NCI-H526 (cell line): ENCODE data around the gene CFAP46.
A peak's percentile ranks its signal among the peaks of the same experiment; 100 is the strongest.
"Not testable (repeated sequence)": the region's sequence is repeated elsewhere in the genome, so short reads cannot be mapped to it uniquely, and the experiment has no call there.

Source experiments
- DNase-seq, 2 experiments: peaks; one replicate each; lab custom pipeline; 2025; lab: John Stamatoyannopoulos, UW

The CFAP46 gene

DNA sequence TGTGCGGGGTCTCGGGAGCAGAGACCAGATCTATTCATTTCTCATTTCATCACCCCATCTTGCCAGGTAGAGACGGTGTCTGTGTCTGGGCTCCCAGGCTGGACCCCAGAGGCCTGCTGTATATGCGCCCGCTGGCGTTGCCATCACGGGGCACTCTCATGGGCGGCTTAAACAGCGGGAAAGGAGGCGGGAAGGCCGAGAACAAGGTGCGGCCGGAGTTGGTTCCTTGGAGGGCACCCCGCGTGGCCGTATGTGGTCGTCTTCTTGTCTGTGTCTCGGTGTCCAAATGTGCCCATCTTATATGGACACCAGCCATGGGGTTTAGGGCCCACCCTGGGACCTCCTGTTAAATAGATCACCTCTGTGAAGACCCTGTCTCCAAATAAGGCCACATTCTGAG, 2.1 kb upstream of the CFAP46 start:
- no peak for DNase-seq

DNA sequence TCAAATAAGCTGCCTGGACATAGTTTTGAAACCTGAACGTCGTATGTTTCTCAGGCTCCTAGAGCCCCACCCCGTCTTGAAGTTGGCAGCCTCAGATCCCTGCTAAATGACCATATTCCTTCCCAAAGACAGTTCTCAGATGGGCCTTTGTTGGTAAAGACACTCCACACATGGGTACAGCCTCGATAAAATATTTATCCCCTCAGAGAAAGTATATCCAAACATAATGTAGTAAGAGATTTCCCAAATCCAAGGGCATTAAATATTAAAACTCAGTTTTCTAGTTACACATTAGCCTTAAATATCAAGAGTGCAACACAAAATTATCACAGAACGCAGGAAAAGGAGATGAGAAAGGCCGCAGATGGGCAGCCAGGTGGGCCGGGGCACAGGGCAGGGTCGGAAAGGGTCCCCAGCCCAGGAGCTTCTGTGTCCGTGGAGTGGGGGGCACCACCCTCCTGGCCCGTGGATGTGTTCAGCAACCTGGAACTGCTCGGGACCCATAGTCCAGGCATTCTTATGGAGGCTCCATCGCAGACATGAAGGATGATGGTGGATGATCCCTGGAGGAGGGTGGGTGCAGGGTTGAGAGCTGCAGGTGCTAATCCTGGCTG, 1.5 kb upstream of the CFAP46 start:
- DNase-seq: no peak

DNA sequence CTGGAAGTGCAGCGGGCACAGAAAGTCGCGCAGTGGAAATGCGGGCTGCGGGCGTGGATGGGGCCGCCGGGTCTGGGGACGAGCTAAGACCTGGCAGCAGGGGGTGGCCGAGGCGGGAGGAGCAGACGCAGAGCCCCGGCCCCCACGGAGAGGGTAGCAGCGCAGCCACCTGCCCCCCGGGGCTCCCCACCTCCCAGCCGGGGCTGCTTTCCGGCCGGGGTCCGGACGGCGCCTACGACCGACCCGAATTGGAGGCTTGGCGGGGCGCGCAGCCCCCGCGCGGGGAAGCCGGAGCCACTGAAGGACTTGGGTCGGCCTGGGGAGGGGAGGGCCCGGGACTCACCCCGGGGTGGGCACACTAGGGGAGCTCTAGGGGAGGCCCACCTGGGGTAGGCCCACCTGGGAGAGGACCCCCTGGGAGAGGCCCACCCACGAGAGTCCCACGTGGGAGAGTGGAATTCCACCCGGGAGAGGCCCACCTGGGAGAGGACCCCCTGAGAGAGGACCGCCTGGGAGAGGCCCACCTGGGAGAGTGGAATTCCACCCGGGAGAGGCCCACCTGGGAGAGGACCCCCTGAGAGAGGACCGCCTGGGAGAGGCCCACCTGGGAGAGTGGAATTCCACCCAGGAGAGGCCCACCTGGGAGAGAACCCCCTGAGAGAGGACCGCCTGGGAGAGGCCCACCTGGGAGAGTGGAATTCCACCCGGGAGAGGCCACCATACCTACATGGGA, 854 bp upstream of the CFAP46 start:
- DNase-seq: no peak

DNA sequence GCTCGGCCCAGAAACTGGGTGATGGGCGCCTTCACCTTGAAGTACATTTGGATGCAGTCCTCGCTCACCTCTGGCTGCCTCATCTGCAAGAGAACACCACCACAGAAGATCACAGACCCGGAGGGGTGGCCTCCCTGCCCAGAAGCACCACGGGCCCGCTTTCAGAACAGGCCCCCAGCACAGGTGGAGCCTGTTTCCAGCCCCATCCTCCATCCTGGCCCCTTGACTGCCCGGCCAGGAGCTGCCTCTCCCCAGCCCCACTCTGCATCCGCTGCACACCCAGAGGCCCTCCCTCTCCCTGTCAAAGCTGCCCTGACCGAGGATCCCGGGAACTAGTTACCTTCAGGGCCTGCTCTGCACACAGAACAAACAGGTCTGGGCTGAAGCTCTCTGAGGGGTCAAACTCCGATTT, 724 bp downstream of the CFAP46 start:
- DNase-seq: no peak

DNA sequence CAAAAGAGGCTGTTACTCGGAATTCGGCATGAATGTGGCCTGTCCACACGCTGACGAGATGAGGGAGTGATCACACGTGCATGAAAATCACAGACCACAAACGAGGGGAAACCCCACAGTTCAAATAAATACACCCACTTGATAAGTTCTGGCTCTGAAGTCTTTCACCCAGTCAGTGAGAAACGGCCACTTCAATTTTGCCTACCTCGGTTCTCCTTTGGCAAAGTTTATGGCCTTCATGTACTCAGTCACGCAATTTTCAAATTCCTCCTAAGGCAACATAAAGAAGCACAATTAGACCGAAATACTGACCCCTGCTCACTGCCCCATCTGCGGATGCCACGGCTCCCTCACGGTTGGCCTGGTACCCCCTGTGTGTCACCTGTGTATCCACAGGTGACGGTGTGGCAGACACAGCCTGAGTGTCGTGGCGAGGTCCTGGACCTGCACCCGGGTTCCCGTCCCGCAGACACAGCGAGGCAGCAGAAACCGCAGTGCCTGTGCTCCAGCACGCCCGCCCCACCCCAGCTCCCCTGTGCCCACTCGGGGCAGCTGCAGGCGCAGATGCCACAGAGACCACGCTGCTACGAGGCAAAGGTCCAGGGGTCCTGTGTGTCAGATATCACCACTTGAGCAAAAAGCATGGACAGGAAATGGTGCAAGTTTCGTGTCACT, 1.4 kb downstream of the CFAP46 start:
- no peak for DNase-seq

DNA sequence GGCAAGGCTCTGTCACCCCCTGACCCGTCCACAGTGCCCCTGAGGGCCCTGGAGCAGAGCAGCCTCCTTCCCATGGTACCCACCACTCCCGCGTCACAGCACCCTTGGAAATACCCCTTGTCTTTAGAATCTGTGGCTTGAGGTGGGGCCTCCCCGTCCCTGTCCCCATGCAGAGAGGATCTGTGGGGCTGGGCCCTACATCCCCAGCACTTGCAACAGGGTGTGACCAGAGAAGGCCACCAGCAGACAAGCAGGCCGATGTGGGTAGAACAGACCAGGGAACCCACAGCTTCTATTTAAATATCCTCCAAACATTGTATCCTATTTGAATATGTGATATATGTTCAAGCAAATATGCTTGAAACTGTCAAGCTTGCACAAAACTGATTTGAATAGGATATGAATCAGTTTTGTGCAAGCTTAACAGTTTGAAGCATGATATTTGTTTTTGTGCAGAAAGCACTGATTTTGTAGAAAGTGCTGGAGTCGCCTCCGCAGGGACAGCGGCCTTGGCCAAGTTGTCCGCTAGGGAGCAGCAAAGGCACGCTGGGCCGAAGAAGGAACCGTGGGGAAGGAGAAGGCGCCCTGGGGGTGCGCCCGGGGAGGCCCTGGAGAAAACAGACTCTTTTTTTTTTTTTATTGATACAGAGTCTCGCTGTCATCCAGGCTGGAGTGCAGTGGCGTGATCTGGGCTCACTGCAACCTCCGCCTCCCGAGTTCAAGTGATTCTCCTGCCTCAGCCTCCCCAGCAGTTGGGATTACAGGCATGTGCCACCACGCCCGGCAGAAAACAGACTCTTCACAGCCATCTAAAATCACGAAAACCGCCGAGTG, 2.2 kb downstream of the CFAP46 start:
- peak in 1 of 2 experiments; percentile 33 for DNase-seq

DNA sequence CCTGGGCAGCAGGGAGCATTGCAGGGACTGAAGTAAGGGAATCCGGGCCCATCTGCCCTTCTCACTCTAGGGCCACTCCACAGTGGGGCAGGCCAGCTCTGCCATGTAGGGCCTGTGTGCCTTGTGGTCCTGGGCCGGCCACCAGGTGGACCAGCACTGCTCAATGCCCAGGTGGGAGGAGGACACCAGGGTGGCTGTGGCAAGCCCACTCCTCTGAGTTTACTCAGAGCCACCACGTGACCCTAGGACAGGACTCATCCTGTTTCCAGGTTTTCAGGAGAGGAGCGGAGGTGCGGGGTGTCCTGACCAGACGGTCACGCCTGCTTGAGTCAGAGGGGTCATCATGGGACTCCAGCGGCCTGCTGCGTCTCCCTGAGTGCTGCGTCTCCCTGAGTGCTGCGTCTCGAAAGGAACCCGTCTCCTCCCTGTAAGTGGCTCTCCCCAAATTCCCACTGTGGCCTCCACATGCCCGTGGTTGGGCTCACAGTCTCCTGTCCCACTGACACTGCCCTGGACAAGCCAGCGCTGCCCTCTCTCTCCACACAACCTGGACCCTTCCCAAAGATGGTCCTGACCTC, 2.9 kb downstream of the CFAP46 start:
- no peak for DNase-seq

DNA sequence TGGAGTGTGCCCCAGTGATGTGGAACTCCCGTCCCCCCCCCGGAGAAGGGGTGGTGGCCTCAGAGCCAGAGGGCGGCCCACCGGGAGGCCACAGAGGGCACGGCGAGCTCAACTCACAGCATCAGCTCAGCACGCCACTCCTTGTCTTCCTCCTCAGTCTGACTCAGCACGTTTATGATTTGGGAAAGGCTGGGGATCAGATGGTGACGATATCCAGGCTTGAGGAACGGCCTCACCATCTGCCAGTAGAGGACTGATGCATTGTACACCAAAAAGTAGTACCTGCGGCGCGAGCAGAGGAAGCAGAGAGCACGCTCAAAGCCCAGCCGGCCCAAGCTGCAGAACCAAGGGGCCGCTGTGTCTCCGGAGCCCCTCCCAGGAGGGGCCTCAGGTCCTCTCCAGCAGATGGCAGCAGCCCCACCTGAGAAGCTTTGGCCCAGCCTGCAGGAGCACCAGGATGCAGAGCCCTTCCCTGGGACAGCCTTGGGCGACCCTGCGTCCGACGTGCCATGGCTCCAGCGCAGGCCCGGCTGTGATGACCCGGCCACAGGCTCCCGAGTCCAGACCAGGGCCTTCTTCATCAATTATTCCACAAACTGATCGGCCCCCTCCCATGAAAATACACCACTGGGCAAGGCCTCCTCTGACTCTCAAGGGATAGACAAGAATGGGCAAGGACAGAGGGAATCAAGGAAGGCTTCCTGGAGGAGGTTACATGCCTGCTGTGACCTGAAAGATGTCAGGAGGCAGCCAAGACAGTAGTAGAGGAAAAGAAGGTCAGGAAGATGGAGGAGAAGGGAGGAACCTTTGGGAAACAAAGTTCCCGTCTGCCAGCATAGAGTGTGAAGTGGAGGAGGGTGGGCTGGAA, 3.7 kb downstream of the CFAP46 start:
- DNase-seq: peak in 1 of 2 experiments; percentile 57

DNA sequence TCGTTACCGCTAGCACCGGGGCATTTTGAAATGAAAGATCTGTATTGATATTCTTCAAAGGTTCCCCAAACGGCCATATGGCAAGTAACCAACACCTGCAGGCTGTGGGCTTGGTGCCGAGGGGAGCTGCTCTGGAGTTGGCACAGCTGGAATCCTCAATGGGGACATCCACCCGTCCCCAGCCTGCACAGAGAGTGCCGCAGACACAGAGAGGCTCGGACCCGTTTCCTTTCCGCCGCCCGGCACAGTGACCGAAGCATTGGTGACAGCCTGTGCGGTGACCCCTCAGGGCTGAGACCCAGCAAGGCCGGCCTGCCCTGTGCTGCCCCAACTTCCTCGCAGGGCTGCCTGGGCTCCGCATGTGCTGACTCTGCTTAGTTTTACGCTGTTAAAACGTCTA, 4.5 kb downstream of the CFAP46 start:
- no peak for DNase-seq

DNA sequence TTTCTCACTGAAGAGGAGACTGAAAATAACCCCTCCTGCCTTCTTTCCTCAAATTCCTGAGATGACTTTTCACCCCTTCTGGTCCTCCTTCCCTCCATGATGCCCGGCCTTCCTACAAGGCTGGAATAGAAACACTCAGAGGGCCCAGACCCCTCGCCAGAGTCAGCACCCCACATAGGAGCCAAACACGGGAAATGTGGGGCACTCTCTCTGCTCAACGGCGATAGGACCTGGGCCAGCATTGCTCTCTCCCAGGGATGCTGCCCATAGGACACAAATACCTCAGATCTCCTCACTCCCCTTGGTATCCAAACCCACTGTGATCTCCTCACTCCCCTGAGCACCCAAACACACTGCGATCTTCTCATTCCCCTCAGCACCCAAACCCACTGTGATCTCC, 7.4 kb downstream of the CFAP46 start:
- no peak for DNase-seq

DNA sequence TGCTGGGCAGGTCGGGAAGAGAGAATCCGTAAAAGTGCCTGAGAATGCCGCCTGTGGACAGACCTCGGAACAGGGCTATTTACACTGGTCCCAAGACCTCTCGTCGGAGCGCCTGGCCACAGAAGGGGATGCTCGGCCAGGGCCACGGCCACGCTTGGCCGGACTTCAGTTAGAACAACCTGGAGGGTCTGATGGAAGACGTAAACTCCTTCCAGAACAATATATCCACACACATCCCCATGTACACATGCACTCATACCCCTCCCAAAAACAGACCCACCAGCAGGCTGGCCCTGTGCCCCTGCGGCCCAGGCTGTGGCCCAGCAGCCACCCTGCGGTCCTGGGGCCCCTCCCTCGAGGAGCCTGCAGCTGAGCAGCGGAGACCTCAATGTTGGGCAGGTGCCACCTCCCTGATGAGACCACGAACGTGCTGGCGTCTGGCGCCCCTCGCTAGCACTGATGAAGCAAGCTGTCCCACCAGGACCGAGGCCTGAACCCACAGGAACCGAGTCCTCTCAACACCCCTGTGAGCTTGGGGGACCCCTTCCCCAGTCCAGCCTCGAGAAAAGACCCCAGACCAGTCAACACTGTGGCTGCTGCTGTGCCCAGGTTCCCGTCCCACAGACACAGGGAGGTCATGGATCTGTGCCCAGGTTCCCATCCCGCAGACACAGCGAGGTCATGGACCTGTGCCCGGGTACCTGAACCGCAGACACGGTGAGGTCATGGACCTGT, 8.9 kb downstream of the CFAP46 start:
- no peak for DNase-seq

DNA sequence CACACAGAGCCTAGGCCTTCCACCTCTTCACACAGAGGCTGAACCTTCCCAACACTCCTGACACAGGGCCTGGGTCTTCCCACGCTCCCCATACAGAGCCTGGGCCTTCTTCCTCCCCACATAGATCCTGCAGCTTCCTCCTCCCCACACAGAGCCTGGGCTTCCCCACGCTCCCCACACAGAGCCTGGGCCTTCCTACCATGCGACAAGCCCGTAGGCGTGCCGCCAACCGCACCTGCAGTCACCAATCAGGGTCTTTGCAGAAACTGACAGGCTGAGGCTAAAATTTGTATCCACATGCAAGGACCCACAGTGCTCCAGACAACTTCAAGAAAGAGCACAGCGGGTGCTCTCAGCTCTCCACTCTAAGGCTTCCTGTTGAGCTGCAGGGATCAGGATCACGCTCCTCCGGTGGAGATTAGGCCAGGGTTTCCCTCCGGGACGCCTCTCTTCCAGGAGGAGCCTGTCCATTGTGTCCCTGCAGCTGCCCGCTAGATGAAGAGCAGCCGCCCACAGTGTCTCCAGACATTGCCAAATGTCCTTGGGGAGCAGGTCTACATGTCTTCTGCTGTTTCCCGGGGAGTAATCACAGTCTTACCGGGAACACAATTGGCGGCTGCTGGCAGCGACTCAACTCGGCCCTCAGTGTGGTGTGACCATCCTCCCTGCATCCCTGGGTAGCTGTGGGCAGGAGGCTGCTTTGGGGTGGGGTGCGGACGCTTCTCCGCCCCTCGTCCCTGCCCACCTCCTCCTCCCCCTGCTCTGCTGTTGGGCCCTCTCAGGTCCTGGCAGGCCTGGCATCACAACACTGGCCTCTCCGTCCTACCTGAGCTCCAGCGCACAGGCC, 9.7 kb downstream of the CFAP46 start:
- DNase-seq: no peak

DNA sequence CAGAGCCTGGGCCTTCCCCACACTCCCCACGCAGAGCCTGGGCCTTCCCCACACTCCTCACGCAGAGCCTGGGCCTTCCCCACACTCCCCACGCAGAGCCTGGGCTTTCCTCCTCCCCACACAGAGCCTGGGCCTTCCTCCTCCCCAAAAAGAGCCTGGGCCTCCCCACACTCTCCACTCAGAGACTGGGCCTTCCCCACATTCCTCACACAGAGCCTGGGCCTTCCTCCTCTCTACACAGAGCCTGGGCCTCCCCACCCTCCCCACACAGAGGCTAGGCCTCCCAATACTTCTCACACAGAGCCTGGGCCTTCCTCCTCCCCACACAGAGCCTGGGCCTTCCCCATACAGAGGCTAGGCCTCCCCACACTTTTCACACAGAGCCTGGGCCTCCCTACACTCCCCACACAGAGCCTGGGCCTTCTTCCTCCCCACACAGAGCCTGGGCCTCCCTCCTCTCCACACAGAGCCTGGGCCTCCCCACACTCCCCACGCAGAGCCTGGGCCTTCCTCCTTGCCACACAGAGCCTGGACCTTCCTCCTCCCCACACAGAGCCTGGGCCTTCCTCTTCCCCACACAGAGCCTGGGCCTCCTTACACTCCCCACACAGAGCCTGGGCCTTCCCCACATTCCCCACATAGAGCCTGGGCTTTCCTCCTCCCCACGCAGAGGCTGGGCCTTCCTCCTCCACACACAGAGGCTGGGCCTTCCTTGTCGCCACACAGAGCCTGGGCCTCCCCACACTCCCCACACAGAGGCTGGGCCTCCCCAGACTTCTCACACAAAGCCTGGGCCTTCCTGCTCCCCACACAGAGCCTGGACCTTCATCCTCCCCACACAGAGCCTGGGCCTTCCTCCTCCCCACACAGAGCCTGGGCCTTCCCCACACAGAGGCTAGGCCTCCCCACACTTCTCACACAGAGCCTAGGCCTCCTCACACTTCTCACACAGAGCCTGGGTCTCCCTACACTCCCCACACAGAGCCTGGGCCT, 10.8 kb downstream of the CFAP46 start:
- not testable (repeated sequence) for DNase-seq

DNA sequence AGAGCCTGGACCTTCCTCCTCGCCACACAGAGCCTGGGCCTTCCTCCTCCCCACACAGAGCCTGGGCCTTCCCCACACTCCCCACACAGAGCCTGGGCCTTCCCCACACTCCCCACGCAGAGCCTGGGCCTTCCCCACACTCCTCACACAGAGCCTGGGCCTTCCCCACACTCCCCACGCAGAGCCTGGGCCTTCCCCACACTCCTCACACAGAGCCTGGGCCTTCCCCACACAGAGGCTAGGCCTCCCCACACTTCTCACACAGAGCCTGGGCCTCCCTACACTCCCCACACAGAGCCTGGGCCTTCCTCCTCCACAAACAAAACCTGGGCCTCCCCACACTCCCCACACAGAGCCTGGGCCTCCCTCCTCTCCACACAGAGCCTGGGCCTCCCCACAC, 11.7 kb downstream of the CFAP46 start:
- not testable (repeated sequence) for DNase-seq

DNA sequence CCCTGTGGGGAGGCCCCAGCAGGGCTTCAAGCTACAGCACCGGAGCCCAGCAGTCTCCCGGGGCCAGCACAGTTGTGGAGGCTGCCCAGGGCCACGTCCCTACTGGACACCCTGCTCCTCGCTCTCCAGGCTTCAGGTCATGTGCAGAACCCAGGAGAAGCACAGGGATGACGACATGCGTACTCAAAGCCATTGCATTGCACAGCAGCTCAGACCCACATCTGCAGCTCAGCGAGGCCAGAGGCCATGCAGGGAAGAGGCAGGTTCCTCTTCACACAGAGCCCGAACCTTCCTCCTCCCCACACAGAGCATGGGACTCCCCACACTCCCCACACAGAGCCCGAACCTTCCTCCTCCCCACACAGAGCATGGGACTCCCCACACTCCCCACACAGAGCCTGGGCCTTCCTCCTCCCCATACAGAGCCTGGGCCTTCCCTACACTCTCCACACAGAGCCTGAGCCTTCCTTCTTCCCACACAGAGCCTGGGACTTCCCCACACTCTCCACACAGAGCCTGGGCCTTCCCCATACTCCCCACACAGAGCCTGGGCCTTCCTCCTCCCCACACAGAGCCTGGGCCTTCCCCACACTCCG, 12.3 kb downstream of the CFAP46 start:
- DNase-seq: no peak

DNA sequence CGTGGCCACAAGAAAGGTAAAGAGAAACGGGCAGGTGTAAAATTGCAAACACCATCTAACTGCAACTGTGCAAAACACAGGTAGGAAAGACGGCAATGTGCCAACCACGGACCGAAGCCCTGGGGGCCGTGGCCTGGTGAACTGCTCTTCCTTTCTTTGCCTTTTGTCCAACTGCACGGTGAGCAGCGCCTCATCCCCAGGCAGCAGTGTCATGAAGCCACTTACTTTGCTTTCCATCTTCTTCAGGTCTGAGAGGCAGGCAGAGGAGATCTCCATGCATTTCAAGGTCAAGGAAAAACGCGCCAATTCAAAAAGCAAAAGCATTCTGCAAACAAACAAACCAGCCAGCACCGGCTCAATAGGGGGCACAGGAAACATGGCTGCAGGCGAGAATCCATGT, 12.9 kb downstream of the CFAP46 start:
- DNase-seq: no peak

DNA sequence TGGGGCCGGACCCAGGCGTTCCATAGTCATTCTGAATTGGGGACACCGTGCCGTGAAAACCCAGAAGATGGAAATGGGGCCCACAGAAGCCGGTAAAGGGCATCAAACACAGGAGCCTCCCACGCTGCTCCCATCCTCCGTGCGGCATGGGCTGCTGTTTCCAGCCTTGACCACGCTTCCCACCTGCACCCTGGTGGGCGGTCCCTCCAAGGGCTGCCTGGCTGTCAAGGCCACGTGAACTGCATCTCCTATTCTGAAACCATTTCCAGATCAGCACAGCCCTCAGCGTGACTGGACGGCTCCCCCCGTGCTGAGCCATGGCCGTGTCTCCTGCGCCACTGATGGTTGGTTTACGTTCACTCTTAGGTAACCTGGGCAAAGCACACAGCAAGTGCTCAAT, 14.1 kb downstream of the CFAP46 start:
- no peak for DNase-seq

DNA sequence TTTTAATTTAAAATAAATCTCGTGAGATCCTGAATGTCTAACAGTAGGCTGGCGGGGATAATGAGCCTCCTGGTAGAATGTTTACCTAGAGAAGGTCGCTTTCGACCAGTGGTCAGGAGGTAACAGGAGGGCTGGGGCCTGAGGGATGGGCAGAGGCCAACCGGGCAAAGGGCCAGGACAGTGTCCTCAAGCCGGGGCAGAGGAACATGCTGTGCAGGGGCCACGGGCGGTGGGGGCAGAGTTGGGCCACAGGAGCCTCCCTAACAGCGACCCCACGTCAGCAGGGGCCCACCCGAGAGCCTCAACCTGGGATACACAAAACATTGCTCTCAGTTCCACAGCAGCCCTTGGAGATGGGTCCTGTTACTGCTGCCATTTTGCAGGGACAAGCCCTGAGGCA, 14.5 kb downstream of the CFAP46 start:
- no peak for DNase-seq
